PC-3 (cell line): ENCODE measurements around the gene KAZN.

Experiments
- EZH2 ChIP-seq: fragments of 300-600 bp; sonication (generic); IDR thresholded peaks from one replicate; pipeline ENCODE4 v1.6.1; 2017; ENCODE audit warnings: antibody characterized with exemption, mild to moderate bottlenecking, low read length; ENCODE audit not compliant: unreplicated experiment
- EZH2phosphoT487 ChIP-seq: fragments of 300-600 bp; sonication (generic); IDR thresholded peaks from 2 replicates; pipeline ENCODE4 v1.6.1; 2018; ENCODE audit warnings: mild to moderate bottlenecking, antibody characterized with exemption, low read length, borderline replicate concordance
- TF ChIP-seq, protein P1 (sequence below): fragments of 300-600 bp; sonication (generic); conservative IDR thresholded peaks from 2 replicates; pipeline ENCODE4 v1.5.1; 2017; ENCODE audit warnings: antibody characterized with exemption, low read depth, mild to moderate bottlenecking, low read length

DNA sequence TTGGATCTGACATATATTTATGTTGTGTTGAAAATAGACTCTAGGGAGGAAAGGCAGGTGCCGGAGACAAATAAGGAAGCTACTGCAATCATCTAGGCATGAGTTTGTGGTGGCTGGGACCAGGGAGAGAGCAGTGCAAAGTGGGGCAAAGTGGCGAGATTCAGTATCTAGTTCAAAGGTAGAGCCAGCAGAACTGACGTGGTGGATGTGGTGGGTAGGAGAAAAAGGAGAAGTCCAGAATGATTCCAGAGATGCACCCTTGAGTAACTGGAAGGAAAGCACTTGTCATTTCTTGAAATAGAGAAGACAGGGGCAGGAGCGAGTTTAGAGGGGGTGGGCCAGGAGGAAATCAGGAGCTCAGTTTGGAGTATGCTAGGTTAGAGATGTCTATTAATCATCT, 275.2 kb downstream of the KAZN start:
- TF ChIP-seq, protein P1, sequence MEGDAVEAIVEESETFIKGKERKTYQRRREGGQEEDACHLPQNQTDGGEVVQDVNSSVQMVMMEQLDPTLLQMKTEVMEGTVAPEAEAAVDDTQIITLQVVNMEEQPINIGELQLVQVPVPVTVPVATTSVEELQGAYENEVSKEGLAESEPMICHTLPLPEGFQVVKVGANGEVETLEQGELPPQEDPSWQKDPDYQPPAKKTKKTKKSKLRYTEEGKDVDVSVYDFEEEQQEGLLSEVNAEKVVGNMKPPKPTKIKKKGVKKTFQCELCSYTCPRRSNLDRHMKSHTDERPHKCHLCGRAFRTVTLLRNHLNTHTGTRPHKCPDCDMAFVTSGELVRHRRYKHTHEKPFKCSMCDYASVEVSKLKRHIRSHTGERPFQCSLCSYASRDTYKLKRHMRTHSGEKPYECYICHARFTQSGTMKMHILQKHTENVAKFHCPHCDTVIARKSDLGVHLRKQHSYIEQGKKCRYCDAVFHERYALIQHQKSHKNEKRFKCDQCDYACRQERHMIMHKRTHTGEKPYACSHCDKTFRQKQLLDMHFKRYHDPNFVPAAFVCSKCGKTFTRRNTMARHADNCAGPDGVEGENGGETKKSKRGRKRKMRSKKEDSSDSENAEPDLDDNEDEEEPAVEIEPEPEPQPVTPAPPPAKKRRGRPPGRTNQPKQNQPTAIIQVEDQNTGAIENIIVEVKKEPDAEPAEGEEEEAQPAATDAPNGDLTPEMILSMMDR: no peak
- TF ChIP-seq EZH2: no peak
- TF ChIP-seq EZH2phosphoT487: no peak
